H1 (cell line): ENCODE results near the gene MEIS3. TPM values are rescaled to one million over a fixed set of nuclear protein-coding genes. Genes with fewer than 3 reads are reported as not detected.

Experiments
- MAFK ChIP-seq: IDR thresholded peaks from 2 replicates; pipeline ENCODE4 v1.6.1; 2012; ENCODE audit warnings: low read depth, mild to moderate bottlenecking, improper control_type of control experiment, low read length
- RAD21 ChIP-seq, 2 experiments: IDR thresholded peaks in 1 of 2; conservative IDR thresholded peaks in 1 of 2; 2 replicates each; pipeline ENCODE4 v1.6.1; 2011; ENCODE audit warnings: low read depth in 2 of 2, low read length in 2 of 2, improper control_type of control experiment in 1 of 2, inconsistent platforms in 1 of 2, mild to moderate bottlenecking in 1 of 2, moderate library complexity in 1 of 2
- polyA plus RNA-seq, 7 experiments: library from polyadenylated mRNA; depleted of rRNA in 3 of 7; stranded (reverse) in 5 of 7; unstranded in 2 of 7; fragments of >200 nt in 5 of 7; fragments of 200-250 nt in 2 of 7; gene quantifications; 1 replicate in 5 of 7; 2 replicates in 1 of 7; 4 replicates in 1 of 7; pipeline versions ENCODE4 v1.2.1 to v1.2.3, GENCODE V29; 2011 to 2013; ENCODE audit warnings: missing spikeins in 2 of 7, mixed read lengths in 2 of 7
- total RNA-seq: library from RNA; stranded (reverse); fragmentation: NEBNext Ultra II Directional; extraction: Animal tissue kit (Norgen Biotek cat#: 25700); gene quantifications from 2 replicates; pipeline ENCODE4 v1.2.1, GENCODE V29; 2021
- TF ChIP-seq, protein P1 (sequence below): fragments of 300-600 bp; sonication (generic); IDR thresholded peaks from 2 replicates; pipeline ENCODE4 v1.7.1; 2012; ENCODE audit warnings: low read length, moderate library complexity, mild to moderate bottlenecking, inconsistent platforms; ENCODE audit not compliant: insufficient replicate concordance

Gene MEIS3
- total and polyA plus RNA-seq, 2 of the 8 experiments (the other 6 are each of a cell fraction or from before 2014, with no cell fraction given): 24.5 to 28.2 TPM

DNA sequence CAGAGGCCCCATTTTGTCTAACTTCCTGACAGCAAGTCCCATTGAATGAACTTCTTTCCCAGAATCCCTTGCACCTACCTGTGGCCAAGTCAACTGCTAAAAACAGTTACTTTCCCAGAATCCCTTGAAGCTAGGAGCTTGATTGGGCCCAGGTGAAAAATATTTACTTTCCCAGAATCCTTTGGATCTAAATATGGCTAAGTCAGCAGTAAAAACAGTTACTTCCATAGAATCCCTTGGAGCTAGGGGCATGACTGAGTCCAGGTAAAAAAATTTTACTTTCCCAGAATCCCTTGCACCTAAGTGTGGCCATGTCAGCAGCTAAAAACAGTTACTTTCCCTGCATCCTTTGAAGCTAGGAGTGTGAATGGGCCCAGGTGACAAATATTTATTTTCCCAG lies 13.2 kb upstream of the MEIS3 start (continued):
- TF ChIP-seq, protein P1, sequence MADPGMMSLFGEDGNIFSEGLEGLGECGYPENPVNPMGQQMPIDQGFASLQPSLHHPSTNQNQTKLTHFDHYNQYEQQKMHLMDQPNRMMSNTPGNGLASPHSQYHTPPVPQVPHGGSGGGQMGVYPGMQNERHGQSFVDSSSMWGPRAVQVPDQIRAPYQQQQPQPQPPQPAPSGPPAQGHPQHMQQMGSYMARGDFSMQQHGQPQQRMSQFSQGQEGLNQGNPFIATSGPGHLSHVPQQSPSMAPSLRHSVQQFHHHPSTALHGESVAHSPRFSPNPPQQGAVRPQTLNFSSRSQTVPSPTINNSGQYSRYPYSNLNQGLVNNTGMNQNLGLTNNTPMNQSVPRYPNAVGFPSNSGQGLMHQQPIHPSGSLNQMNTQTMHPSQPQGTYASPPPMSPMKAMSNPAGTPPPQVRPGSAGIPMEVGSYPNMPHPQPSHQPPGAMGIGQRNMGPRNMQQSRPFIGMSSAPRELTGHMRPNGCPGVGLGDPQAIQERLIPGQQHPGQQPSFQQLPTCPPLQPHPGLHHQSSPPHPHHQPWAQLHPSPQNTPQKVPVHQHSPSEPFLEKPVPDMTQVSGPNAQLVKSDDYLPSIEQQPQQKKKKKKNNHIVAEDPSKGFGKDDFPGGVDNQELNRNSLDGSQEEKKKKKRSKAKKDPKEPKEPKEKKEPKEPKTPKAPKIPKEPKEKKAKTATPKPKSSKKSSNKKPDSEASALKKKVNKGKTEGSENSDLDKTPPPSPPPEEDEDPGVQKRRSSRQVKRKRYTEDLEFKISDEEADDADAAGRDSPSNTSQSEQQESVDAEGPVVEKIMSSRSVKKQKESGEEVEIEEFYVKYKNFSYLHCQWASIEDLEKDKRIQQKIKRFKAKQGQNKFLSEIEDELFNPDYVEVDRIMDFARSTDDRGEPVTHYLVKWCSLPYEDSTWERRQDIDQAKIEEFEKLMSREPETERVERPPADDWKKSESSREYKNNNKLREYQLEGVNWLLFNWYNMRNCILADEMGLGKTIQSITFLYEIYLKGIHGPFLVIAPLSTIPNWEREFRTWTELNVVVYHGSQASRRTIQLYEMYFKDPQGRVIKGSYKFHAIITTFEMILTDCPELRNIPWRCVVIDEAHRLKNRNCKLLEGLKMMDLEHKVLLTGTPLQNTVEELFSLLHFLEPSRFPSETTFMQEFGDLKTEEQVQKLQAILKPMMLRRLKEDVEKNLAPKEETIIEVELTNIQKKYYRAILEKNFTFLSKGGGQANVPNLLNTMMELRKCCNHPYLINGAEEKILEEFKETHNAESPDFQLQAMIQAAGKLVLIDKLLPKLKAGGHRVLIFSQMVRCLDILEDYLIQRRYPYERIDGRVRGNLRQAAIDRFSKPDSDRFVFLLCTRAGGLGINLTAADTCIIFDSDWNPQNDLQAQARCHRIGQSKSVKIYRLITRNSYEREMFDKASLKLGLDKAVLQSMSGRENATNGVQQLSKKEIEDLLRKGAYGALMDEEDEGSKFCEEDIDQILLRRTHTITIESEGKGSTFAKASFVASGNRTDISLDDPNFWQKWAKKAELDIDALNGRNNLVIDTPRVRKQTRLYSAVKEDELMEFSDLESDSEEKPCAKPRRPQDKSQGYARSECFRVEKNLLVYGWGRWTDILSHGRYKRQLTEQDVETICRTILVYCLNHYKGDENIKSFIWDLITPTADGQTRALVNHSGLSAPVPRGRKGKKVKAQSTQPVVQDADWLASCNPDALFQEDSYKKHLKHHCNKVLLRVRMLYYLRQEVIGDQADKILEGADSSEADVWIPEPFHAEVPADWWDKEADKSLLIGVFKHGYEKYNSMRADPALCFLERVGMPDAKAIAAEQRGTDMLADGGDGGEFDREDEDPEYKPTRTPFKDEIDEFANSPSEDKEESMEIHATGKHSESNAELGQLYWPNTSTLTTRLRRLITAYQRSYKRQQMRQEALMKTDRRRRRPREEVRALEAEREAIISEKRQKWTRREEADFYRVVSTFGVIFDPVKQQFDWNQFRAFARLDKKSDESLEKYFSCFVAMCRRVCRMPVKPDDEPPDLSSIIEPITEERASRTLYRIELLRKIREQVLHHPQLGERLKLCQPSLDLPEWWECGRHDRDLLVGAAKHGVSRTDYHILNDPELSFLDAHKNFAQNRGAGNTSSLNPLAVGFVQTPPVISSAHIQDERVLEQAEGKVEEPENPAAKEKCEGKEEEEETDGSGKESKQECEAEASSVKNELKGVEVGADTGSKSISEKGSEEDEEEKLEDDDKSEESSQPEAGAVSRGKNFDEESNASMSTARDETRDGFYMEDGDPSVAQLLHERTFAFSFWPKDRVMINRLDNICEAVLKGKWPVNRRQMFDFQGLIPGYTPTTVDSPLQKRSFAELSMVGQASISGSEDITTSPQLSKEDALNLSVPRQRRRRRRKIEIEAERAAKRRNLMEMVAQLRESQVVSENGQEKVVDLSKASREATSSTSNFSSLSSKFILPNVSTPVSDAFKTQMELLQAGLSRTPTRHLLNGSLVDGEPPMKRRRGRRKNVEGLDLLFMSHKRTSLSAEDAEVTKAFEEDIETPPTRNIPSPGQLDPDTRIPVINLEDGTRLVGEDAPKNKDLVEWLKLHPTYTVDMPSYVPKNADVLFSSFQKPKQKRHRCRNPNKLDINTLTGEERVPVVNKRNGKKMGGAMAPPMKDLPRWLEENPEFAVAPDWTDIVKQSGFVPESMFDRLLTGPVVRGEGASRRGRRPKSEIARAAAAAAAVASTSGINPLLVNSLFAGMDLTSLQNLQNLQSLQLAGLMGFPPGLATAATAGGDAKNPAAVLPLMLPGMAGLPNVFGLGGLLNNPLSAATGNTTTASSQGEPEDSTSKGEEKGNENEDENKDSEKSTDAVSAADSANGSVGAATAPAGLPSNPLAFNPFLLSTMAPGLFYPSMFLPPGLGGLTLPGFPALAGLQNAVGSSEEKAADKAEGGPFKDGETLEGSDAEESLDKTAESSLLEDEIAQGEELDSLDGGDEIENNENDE: no peak
- no peak for TF ChIP-seq MAFK
- no peak for TF ChIP-seq RAD21 (IDR thresholded peaks at IDR 0.05 in 1 of 2, conservative IDR thresholded peaks at IDR 0.05 in 1 of 2; ENCODE audit: low read depth in 2 of 2, low read length in 2 of 2)
